Prostate gland (tissue), 2 donors: ENCODE data around the gene PPP1R14B.

Source experiments
- POLR2AphosphoS5 ChIP-seq: sonication (generic); formaldehyde crosslinking; IDR thresholded peaks from one replicate; pipeline ENCODE4 v1.6.1; 2017; ENCODE audit warnings: antibody characterized with exemption
- TF ChIP-seq, protein P1 (sequence below), 4 experiments: fragments of 200-600 bp in 2 of 4; fragments of 450-650 bp in 2 of 4; sonication (generic) in 2 of 4; IDR thresholded peaks; 1 replicate in 3 of 4; 2 replicates in 1 of 4; pipeline ENCODE4 v1.5.1; 2016 to 2019; ENCODE audit warnings: antibody characterized with exemption in 4 of 4, mild to moderate bottlenecking in 2 of 4, moderate library complexity in 2 of 4

DNA sequence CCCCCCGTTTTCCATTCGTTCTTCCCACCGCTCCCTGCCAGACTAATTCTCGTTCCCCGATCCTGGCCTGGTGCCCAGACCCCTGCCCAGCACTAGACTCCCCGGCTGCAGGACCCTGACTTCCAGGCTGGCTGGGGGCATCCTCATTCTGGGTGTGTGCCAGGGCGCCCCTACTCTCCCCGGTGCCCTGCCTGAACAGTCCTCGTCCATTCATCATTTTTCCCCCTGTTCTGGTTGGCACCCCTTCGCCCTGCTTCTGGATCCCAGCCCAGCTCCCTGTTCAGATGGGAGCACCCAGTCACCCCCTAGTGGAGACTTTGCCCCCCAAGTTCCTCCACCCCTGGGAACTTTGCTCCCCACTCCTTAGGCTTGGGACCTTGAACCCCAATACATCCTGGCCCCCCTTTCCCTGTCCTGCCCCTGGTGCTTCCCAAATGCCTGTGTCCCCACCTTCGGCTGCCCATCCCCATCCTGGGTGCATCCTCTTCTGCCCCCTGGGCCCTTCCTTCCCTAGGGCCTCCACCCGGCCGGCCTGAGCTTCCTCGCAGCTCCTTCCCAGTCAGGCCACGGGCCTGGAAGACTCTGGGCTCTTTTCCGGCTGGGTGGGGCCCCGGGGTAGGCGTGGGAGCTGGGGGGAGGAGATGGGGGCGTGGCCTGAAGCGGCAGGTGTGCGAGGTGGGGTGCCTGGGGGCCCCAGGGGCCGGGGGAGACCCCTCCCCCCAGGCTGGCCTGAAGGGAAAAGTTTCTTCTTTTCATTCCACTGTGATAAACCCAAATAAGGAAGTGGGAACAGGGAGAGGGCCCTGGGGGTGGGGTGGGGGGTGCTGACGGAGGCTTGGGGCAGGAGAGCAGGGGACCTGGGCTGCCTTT, 5.5 kb upstream of the PPP1R14B start:
- TF ChIP-seq POLR2AphosphoS5: peak; percentile 37
- TF ChIP-seq, protein P1, sequence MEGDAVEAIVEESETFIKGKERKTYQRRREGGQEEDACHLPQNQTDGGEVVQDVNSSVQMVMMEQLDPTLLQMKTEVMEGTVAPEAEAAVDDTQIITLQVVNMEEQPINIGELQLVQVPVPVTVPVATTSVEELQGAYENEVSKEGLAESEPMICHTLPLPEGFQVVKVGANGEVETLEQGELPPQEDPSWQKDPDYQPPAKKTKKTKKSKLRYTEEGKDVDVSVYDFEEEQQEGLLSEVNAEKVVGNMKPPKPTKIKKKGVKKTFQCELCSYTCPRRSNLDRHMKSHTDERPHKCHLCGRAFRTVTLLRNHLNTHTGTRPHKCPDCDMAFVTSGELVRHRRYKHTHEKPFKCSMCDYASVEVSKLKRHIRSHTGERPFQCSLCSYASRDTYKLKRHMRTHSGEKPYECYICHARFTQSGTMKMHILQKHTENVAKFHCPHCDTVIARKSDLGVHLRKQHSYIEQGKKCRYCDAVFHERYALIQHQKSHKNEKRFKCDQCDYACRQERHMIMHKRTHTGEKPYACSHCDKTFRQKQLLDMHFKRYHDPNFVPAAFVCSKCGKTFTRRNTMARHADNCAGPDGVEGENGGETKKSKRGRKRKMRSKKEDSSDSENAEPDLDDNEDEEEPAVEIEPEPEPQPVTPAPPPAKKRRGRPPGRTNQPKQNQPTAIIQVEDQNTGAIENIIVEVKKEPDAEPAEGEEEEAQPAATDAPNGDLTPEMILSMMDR (IDR thresholded peaks at IDR 0.05): peak in 1 of 4 experiments; percentile 35
